Endometrial microvascular endothelial cells (primary cell): ENCODE results near the gene AK3. TPM values are rescaled to one million over a fixed set of nuclear protein-coding genes. Genes with fewer than 3 reads are reported as not detected.

Experiments used
- total RNA-seq: library from RNA; depleted of rRNA; stranded (reverse); fragments of >200 nt; gene quantifications from one replicate; pipeline ENCODE4 v1.2.3, GENCODE V29; 2015; ENCODE audit errors: inconsistent ontology term

AK3 gene
- total RNA-seq, 1 donor from 2014 or later, result 39.6 TPM

Other genes with a start within 250 kb of the AK3 start
- gene PLPP6, start 78.9 kb downstream of the AK3 start, total RNA-seq, result 6.5 TPM
- 7.1 TPM for gene SPATA6L, start 74.7 kb downstream of the AK3 start, total RNA-seq
- gene CDC37L1, start 61.6 kb downstream of the AK3 start, total RNA-seq, result 6.3 TPM
- 16.0 TPM for gene RCL1, start 51.7 kb upstream of the AK3 start, total RNA-seq
- 5.2 TPM for gene JAK2, start 244.1 kb upstream of the AK3 start, total RNA-seq